ENCODE data around the gene EXD2. TPM values are rescaled to one million over a fixed set of nuclear protein-coding genes. Genes with fewer than 3 reads are reported as not detected.

EXD2 gene
- total and polyA plus RNA-seq, 2 of the 13 experiments (the other 11 are each of a cell fraction or from before 2014, with no cell fraction given) = 9.5 to 15.1 TPM

DNA sequence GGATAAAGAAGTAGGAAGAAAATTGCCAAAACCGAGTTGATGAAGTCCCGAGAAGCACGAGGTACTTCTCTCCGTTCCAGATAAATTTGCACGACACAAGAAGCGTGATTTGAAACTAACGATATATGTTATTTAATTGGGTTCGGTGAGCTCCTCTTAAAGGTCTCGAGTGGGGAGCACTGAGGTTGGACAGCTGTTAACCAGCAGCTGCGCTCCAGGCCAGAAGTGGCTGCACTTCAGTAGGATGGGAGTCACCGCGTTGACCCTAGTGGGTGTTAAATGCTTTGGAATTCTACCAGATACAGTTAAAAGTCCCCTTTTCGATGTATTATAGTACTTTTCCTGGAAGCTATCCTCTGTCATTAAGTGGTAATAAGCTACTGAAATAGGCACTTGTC lies 37.4 kb upstream of the EXD2 start (continued):
- TF ChIP-seq, protein P1, sequence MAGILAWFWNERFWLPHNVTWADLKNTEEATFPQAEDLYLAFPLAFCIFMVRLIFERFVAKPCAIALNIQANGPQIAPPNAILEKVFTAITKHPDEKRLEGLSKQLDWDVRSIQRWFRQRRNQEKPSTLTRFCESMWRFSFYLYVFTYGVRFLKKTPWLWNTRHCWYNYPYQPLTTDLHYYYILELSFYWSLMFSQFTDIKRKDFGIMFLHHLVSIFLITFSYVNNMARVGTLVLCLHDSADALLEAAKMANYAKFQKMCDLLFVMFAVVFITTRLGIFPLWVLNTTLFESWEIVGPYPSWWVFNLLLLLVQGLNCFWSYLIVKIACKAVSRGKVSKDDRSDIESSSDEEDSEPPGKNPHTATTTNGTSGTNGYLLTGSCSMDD (CRISPR knock-in tag; IDR thresholded peaks at IDR 0.05) = no peak
- TF ChIP-seq MBD4 (IDR thresholded peaks at IDR 0.05; ENCODE audit: borderline replicate concordance, low read length) = no peak
- no peak for TF ChIP-seq SAP130 (CRISPR knock-in tag; IDR thresholded peaks at IDR 0.05; ENCODE audit: low read depth)
- 0 out of 2 replicates have a peak, but pooled peaks have one; percentile 1 for TF ChIP-seq GATAD1 (CRISPR knock-in tag; IDR thresholded peaks at IDR 0.05)
- TF ChIP-seq, protein P2, sequence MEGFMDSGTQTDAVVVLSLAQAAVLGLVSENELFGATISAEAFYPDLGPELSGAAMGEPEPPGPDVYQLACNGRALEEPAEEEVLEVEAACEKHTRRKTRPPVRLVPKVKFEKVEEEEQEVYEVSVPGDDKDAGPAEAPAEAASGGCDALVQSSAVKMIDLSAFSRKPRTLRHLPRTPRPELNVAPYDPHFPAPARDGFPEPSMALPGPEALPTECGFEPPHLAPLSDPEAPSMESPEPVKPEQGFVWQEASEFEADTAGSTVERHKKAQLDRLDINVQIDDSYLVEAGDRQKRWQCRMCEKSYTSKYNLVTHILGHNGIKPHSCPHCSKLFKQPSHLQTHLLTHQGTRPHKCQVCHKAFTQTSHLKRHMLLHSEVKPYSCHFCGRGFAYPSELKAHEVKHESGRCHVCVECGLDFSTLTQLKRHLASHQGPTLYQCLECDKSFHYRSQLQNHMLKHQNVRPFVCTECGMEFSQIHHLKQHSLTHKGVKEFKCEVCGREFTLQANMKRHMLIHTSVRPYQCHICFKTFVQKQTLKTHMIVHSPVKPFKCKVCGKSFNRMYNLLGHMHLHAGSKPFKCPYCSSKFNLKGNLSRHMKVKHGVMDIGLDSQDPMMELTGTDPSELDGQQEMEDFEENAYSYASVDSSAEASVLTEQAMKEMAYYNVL (CRISPR knock-in tag; IDR thresholded peaks at IDR 0.05; ENCODE audit: borderline replicate concordance) = peak; percentile 26; the same call in 1 of the 2 replicates
- no peak for TF ChIP-seq SRSF1 (optimal IDR thresholded peaks at IDR 0.05; ENCODE audit: low read depth, low read length)
- TF ChIP-seq, protein P3, sequence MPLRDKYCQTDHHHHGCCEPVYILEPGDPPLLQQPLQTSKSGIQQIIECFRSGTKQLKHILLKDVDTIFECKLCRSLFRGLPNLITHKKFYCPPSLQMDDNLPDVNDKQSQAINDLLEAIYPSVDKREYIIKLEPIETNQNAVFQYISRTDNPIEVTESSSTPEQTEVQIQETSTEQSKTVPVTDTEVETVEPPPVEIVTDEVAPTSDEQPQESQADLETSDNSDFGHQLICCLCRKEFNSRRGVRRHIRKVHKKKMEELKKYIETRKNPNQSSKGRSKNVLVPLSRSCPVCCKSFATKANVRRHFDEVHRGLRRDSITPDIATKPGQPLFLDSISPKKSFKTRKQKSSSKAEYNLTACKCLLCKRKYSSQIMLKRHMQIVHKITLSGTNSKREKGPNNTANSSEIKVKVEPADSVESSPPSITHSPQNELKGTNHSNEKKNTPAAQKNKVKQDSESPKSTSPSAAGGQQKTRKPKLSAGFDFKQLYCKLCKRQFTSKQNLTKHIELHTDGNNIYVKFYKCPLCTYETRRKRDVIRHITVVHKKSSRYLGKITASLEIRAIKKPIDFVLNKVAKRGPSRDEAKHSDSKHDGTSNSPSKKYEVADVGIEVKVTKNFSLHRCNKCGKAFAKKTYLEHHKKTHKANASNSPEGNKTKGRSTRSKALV (CRISPR knock-in tag; IDR thresholded peaks at IDR 0.05) = no peak; the same call in 1 of the 2 replicates
- no peak for TF ChIP-seq ZNF256 (CRISPR knock-in tag; conservative IDR thresholded peaks at IDR 0.05)
- 0 out of 2 replicates have a peak, but pooled peaks have one; percentile 0 for TF ChIP-seq ELF1 (CRISPR knock-in tag; IDR thresholded peaks at IDR 0.05)
- TF ChIP-seq KDM4B (CRISPR knock-in tag; IDR thresholded peaks at IDR 0.05) = no peak

All from HepG2 (cell line).